Limb (tissue), 2 donors: ENCODE results near the gene FAM89B.
"Not testable (repeated sequence)": the region's sequence is repeated elsewhere in the genome, so short reads cannot be mapped to it uniquely, and the experiment has no call there.

ENCODE experiments used
- DNase-seq, 2 donors: peaks; one replicate each; pipeline ENCODE4 v3.0.0-alpha.2; 2016; ENCODE audit errors: extremely low spot score in 2 of 2

Gene FAM89B

GRCh38 chr11:65572356-65573051 lies at the start of gene FAM89B:
Gene FAM89B, plus strand, starts transcription at chr11:65572538. Its CDS starts 132 bp downstream, at chr11:65572670.
- DNase-seq: peak; percentile 91 to 94

DNA sequence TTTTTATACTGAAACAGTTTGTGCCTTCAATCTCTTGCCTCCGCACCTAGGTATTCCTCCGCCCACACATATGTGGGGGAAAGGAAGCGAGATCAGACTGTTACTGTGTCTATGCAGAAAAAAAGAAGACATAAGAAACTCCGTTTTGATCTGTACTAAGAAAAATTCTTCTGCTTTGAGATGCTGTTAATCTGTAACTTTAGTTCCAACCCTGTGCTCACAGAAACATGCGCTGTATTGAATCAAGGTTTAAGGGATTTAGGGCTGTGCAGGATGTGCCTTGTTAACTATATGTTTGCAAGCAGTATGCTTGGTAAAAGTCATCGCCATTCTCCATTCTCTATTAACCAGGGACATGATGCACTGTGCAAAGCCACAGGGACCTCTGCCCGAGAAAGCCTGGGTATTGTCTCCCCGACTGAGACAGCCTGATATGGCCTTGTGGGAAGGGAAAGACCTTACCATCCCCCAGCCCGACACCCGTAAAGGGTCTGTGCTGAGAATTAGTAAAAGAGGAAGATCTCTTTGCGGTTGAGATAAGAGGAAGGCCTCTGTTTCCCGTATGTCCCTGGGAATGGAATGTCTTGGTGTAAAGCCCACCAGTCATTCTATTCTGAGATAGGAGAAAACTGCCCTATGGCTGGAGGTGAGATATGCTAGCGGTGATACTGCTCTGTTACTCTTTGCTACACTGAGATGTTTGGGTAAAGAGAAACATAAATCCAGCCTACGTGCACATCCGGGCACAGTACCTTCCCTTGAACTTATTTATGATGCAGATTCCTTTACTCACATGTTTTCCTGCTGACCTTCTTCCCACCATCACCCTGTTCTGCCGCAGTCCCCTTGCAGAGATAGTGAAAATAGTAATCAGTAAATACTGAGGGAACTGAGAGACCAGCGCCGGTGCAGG lies 49.4 kb upstream of the FAM89B start:
- DNase-seq: not testable (repeated sequence)

DNA sequence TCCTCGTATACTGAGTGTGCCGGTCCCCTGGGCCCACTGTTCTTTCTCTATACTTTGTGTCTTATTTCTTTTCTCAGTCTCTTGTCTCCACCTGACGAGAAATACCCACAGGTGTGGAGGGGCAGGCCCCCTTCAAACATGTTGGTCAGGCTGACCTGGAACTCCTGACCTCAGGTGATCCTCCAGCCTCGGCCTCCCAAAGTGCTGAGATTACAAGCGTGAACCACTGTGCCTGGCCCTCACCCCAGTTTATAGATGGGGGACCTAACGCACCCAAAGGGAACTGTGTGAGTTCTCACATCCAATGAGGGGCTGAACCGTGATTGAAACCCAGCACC lies 48.7 kb upstream of the FAM89B start:
- not testable (repeated sequence) for DNase-seq

- DNase-seq: peak in 1 of 2 donors; percentile 68
Observed at GRCh38 chr11:65524014-65524740, 48.2 kb upstream of the FAM89B start.

- peak; percentile 84 to 96 for DNase-seq
Observed at GRCh38 chr11:65524741-65525545, 47.4 kb upstream of the FAM89B start, which contains the start of gene SCYL1. Gene SCYL1, plus strand, starts transcription at chr11:65525083. Its CDS starts 71 bp downstream, at chr11:65525154.

- no peak for DNase-seq
Observed at GRCh38 chr11:65525546-65526480, 46.5 kb upstream of the FAM89B start.

GRCh38 chr11:65526744-65527143 lies 45.6 kb upstream of the FAM89B start:
- DNase-seq: no peak

DNA sequence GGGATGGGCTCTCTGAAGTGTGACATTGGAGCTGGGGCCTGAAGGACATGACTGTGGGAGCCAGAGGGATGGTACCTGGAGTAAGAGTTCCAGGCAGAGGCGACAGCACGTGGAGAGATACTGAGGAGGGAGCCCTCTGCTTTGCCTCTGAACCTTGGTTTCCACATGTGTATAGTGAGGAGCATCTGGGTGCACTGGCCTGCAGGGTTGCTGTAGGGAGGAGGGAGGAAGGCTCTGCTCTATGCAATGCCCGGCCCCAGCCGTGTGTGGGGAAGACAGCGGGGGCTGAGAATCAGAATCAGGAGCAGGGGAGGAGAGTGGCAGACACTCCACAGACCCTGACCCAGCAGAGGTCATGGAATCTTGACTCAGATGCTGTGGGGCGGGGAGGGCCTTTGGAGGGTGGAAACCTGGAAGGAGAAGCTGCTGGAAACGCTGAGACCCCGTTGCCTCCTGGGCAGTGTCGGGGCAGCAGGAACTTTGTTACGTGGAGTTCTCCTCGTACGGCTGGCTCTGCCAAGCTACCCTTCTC lies 43.5 kb upstream of the FAM89B start:
- DNase-seq: no peak

DNA sequence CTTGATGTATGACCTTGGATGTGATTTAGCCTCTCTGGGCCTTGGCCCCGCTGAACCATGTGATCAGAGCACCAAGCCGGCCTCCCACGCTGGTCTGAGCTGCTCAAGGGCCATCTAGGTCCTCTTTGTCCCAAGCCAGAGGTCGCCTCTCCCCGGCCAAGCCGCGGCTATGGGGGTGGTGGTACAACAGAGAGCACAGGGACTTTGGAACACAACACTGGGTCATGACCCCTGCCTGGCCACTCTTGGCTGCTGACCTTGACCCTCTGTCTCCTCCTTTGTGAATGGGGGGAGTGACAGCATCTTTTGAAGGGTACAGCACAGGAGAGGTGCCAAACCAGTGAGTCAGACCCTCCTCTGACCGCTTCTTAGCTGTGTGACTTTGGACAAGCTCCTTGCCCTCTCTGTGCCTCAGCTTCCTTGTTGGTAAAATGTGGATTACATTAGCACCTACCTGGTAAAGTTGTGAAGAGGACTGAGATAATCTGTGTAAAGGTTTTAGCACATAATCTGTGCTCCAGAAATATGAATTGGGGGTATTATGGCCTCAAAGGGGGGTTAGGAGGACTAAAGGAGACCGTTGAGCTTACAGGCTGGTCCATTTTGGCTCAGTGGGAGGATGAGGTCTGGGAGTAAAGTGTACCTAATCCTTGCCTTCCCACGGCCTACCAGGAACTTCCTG lies 42.7 kb upstream of the FAM89B start:
- DNase-seq: no peak

- no peak for DNase-seq
Observed at GRCh38 chr11:65530157-65530496, 42.2 kb upstream of the FAM89B start.

DNA sequence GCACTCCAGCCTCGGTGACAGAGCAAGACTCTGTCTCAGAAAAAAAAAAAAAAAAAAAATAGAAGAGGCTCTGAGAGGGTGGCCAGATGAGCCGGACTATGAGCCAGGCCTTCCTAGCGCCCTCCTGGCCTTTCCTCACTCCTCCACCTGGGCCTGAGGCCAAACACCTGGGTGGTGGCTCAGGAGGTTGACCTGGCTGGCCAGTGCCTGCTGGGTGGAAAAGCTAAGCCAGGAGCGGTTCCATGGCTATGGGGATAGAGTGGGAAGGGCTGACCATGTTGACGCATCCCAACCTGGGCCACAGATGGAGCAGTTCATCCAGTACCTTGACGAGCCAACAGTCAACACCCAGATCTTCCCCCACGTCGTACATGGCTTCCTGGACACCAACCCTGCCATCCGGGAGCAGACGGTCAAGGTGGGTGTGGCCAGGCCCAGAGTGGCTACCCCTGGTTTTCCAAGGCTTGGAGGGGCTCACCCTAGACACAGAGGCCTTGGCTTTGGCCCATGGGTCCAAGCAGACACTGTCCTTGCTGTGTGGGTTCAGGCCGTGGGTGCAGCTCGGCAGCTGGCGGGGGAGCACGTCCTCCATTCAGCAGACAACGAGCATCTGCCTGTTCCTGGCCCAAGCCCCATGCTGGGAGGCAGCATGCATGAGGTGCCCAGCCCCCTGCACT lies 39.8 kb upstream of the FAM89B start:
- no peak for DNase-seq

DNA sequence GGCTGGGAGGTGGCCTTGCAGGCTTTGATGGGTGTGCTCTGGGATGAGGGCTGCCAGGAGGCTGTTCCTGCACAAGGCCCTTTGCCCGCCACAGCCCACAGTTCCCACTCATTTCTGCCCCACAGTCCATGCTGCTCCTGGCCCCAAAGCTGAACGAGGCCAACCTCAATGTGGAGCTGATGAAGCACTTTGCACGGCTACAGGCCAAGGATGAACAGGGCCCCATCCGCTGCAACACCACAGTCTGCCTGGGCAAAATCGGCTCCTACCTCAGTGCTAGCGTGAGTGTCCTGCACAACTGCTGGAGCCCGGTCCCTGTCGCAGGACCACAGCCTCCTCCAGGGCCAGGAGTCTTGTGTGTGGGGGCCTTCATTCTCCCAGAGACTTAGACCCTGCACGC lies 37.2 kb upstream of the FAM89B start:
- DNase-seq: no peak

- DNase-seq: no peak
Observed at GRCh38 chr11:65536412-65537295, 35.7 kb upstream of the FAM89B start.

- DNase-seq: no peak
Observed at GRCh38 chr11:65537296-65537597, 35.1 kb upstream of the FAM89B start.

- DNase-seq: no peak
Observed at GRCh38 chr11:65537620-65538231, 34.6 kb upstream of the FAM89B start.

DNA sequence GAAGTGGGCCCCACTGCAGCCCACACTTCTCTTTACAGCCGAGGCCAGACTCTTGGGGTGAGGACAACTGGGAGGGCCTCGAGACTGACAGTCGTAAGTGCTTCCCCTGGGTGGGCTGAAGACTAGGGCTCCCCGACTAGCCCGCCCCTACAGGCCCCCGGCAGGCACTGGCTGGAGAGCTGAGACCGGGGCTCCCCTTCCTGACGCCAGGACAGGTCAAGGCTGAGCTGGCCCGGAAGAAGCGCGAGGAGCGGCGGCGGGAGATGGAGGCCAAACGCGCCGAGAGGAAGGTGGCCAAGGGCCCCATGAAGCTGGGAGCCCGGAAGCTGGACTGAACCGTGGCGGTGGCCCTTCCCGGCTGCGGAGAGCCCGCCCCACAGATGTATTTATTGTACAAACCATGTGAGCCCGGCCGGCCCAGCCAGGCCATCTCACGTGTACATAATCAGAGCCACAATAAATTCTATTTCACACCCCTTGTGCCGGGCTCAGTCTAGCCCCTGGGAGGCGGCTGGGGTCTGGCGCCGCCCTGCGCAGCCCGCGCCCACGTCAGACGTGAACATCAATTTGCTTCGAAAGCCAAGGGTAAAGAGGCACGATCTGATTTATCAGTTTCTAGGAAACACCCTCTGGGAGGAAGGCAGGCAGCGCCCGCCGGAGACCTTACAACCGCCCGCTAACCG lies 34.0 kb upstream of the FAM89B start:
- no peak for DNase-seq
